Measurements from ENCODE around the gene DIPK2A.

DNA sequence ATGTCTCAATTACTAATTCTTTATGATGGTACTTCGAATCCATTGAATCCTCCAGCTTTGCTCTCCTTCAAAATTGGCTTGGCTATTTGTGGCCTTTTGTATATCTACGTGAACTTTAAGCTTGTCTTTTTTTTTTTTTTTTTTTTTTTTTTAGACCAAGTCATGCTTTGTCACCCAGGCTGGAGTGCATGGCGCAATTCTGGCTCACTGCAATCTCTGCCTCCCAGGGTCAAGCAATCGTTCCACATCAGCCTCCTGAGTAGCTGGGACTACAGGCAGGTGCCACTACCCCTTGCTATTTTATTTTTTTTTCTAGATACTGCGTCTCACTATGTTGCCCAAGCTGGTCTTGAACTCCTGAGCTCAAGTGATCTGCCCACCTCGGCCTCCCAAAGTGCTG, 7.7 kb upstream of the DIPK2A start:
- no peak for TF ChIP-seq POLR2A (IDR thresholded peaks at IDR 0.05)
- TF ChIP-seq, protein P1, sequence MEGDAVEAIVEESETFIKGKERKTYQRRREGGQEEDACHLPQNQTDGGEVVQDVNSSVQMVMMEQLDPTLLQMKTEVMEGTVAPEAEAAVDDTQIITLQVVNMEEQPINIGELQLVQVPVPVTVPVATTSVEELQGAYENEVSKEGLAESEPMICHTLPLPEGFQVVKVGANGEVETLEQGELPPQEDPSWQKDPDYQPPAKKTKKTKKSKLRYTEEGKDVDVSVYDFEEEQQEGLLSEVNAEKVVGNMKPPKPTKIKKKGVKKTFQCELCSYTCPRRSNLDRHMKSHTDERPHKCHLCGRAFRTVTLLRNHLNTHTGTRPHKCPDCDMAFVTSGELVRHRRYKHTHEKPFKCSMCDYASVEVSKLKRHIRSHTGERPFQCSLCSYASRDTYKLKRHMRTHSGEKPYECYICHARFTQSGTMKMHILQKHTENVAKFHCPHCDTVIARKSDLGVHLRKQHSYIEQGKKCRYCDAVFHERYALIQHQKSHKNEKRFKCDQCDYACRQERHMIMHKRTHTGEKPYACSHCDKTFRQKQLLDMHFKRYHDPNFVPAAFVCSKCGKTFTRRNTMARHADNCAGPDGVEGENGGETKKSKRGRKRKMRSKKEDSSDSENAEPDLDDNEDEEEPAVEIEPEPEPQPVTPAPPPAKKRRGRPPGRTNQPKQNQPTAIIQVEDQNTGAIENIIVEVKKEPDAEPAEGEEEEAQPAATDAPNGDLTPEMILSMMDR (IDR thresholded peaks at IDR 0.05) = no peak
- TF ChIP-seq POLR2AphosphoS5 (IDR thresholded peaks at IDR 0.05) = no peak
